Activated CD8-positive, alpha-beta T cell treated with anti-CD3 and anti-CD28 coated beads for 36 hours (primary cell): ENCODE results near the gene BMI1. TPM values are rescaled to one million over a fixed set of nuclear protein-coding genes. Genes with fewer than 3 reads are reported as not detected.
"Not testable (repeated sequence)": the region's sequence is repeated elsewhere in the genome, so short reads cannot be mapped to it uniquely, and the experiment has no call there.

Source experiments
- ATAC-seq: fragments of 200-7000 bp; cut with Tn5 transposase; one replicate; pipeline ENCODE4 v1.10.0; 2021; ENCODE audit warnings: mild to moderate bottlenecking, moderate library complexity
- CTCF ChIA-PET: fragments of 350-600 bp; sonication (Branson Sonifier 250); formaldehyde crosslinking; loops from one replicate; lab custom pipeline; 2021; ENCODE audit warnings: antibody characterized with exemption; lab: Charles Lee
- POLR2A ChIA-PET: fragments of 350-600 bp; sonication (Branson Sonifier 250); formaldehyde crosslinking; loops from one replicate; lab custom pipeline; 2021; ENCODE audit warnings: antibody characterized with exemption; lab: Charles Lee
- DNase-seq: peaks from one replicate; pipeline ENCODE4 v3.0.0-alpha.2; 2020
- H3K27ac Mint-ChIP-seq: one replicate; pipeline ENCODE4 v1.8.0; 2021; ENCODE audit warnings: mild to moderate bottlenecking, mixed read lengths
- H3K27me3 Mint-ChIP-seq: one replicate; pipeline ENCODE4 v1.8.0; 2021; ENCODE audit warnings: mixed read lengths
- H3K36me3 Mint-ChIP-seq: one replicate; pipeline ENCODE4 v1.8.0; 2021; ENCODE audit warnings: low read depth, mixed read lengths
- H3K4me1 Mint-ChIP-seq: one replicate; pipeline ENCODE4 v1.8.0; 2021; ENCODE audit warnings: low read depth, mixed read lengths
- H3K4me3 Mint-ChIP-seq: one replicate; pipeline ENCODE4 v1.8.0; 2021; ENCODE audit warnings: mild to moderate bottlenecking, moderate library complexity, mixed read lengths
- H3K9me3 Mint-ChIP-seq: one replicate; pipeline ENCODE4 v1.8.0; 2021; ENCODE audit warnings: mixed read lengths
- CTCF ChIP-seq: fragments of 200-600 bp; IDR thresholded peaks from one replicate; pipeline ENCODE4 v1.8.0; 2022; ENCODE audit warnings: antibody characterized with exemption, mild to moderate bottlenecking
- intact Hi-C: fragments of 100-400 bp; cut with micrococcal nuclease; formaldehyde crosslinking; loops from one replicate; pipeline ENCODE4 v1.10.0; 2022
- total RNA-seq, 2 experiments: library from RNA; stranded (reverse); gene quantifications; one replicate each; pipeline ENCODE4 v1.2.3, GENCODE V29; 2021

Gene BMI1
- total RNA-seq, 2 experiments from 2014 or later, result 38.7 to 41.4 TPM

DNA sequence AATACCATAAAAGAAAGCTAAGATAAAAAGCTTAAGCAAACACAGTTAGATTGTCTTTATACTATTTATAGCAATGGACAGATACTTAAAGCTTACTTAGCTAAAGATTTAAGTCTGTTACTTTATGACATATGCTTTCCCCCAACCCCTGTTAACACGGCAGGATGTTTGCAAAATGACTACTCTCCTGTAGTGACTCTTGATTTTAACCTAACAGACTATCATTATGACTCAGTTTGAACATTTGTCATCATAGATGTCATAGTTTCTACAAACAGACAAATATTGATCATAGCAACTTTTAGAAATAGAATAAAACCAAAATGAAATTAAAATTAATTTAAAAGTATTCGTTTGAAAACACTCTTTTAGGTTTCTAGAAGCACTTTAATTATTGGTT lies 12.5 kb upstream of the BMI1 start:
- no peak for TF ChIP-seq CTCF
- DNase-seq, result peak; percentile 63

GRCh38 chr10:22309180-22310000 lies 11.5 kb upstream of the BMI1 start:
- Mint-ChIP-seq H3K27me3 (peaks cover 10% of the 10 kb centered on the region), H3K27ac (no peak overlapping the region), H3K4me1 (peaks cover 3% of the 10 kb centered on the region), H3K9me3 (no peaks in the 10 kb centered on the region), H3K36me3 (no peaks in the 10 kb centered on the region), H3K4me3 (no peak overlapping the region)
- ATAC-seq (no peak), DNase-seq (no peak)
- TF ChIP-seq CTCF, result no peak
- intact Hi-C loops, result no loop called here
- ChIA-PET POLR2A (no interaction called here), CTCF (no interaction called here)

More for the DNA sequence above, 12.5 kb upstream of the BMI1 start:
- H3K4me3 Mint-ChIP-seq, result no peak overlapping the region
- POLR2A ChIA-PET, result interaction anchor here (1.5 kb wide), 1 partner anchor 8 kb away, joined by 5 read pairs; the partner anchor contains the start of gene COMMD3
- ATAC-seq, result peak; percentile 98
- peaks cover 3% of the 10 kb centered on the region for H3K4me1 Mint-ChIP-seq
- no peaks in the 10 kb centered on the region for H3K9me3 Mint-ChIP-seq
- no peaks in the 10 kb centered on the region for H3K36me3 Mint-ChIP-seq
- intact Hi-C loops, result no loop called here
- CTCF ChIA-PET, result interaction anchor here (1.2 kb wide), 1 partner anchor 37 kb away, joined by 3 read pairs; the partner anchor contains the start of gene SPAG6
- H3K27me3 Mint-ChIP-seq, result peaks cover 10% of the 10 kb centered on the region
- no peak overlapping the region for H3K27ac Mint-ChIP-seq

DNA sequence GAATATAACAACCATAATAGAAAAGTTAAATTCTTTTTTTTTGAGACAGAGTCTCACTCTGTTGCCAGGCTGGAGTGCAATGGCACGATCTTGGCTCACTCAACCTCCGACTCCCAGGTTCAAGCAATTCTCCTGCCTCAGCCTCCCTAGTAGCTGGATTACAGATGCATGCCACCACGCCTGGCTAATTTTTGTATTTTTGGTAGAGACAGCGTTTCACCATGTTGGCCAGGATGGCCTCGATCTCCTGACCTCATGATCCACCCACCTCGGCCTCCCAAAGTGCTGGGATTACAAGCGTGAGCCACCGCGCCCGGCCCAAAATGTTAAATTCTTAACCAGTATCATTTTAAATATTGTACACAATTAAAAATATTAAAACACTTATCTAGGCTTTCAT lies 10.9 kb upstream of the BMI1 start:
- ATAC-seq, POLR2A ChIA-PET, H3K9me3 Mint-ChIP-seq, H3K4me1 Mint-ChIP-seq, DNase-seq, H3K27ac Mint-ChIP-seq, H3K4me3 Mint-ChIP-seq, intact Hi-C loops, H3K36me3 Mint-ChIP-seq: not testable (repeated sequence)
- CTCF ChIA-PET, result interaction anchor here (0.9 kb wide), 1 partner anchor 107 kb away, joined by 3 read pairs; no protein-coding TSS in a partner anchor
- H3K27me3 Mint-ChIP-seq, result peaks cover 14% of the 10 kb centered on the region

GRCh38 chr10:22310928-22311327 lies 10.0 kb upstream of the BMI1 start:
- Mint-ChIP-seq H3K4me1 (peaks cover 13% of the 10 kb centered on the region), H3K27me3 (peaks cover 13% of the 10 kb centered on the region), H3K9me3 (no peaks in the 10 kb centered on the region), H3K27ac (no peak overlapping the region), H3K36me3 (peaks cover 3% of the 10 kb centered on the region), H3K4me3 (no peak overlapping the region)
- no peak for TF ChIP-seq CTCF
- DNase-seq (no peak), ATAC-seq (no peak)
- ChIA-PET POLR2A (no interaction called here), CTCF (interaction anchor here (0.9 kb wide), 1 partner anchor 106 kb away, joined by 3 read pairs; no protein-coding TSS in a partner anchor)
- intact Hi-C loops, result no loop called here

DNA sequence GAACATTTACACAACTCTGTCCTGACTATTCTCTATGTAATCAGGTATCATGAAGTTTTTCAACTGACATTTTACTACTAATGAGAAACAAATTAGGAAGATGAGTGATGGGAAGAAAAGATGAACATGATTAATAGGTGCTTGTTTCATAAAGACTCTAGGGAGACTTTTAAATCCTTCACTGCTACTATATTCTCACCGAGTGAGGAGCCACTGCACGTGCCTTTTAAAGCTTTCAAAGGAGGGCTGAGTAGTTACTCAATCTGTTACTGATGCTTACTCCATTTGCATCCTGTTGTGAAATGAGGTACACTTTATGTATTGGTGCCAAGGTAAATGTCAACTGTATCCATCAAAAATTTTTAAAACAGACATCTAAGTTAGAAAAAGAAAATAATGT lies 6.0 kb upstream of the BMI1 start:
- TF ChIP-seq CTCF, result no peak
- Mint-ChIP-seq H3K9me3 (no peaks in the 10 kb centered on the region), H3K27ac (no peak overlapping the region), H3K4me1 (peaks cover 28% of the 10 kb centered on the region), H3K27me3 (peaks cover 14% of the 10 kb centered on the region), H3K4me3 (peak overlapping the region; percentile 88), H3K36me3 (peaks cover 10% of the 10 kb centered on the region)
- ChIA-PET CTCF (interaction anchor here (1.3 to 1.8 kb wide), 2 partner anchors 211 to 303 kb away, joined by 4 to 7 read pairs; no protein-coding TSS in a partner anchor), POLR2A (interaction anchor here (0.7 to 2.8 kb wide), 4 partner anchors 45 to 312 kb away, joined by 3 to 15 read pairs (median 4); no protein-coding TSS in a partner anchor)
- ATAC-seq, result no peak
- DNase-seq, result no peak
- intact Hi-C loops, result loop anchor here (5.0 kb wide), 2 partner anchors 63 to 88 kb away; no protein-coding TSS in a partner anchor
